NCI-H69 (cell line): ENCODE data around the gene MALT1.
A peak's percentile ranks its signal among the peaks of the same experiment; 100 is the strongest.

Source experiments
- DNase-seq: peaks from one replicate; lab custom pipeline; 2025; lab: John Stamatoyannopoulos, UW

MALT1 gene

GRCh38 chr18:58653814-58654509 lies 17.3 kb upstream of the MALT1 start:
- DNase-seq, result no peak

- no peak for DNase-seq
These were observed 16.2 kb upstream of the MALT1 start for GRCh38 chr18:58654896-58655614.

GRCh38 chr18:58657081-58657480 lies 14.2 kb upstream of the MALT1 start:
- DNase-seq, result no peak

- DNase-seq, result no peak
These were observed 13.8 kb upstream of the MALT1 start for GRCh38 chr18:58657494-58657893.

GRCh38 chr18:58659691-58660090 lies 11.6 kb upstream of the MALT1 start:
- DNase-seq, result no peak

- no peak for DNase-seq
These were observed 10.3 kb upstream of the MALT1 start for GRCh38 chr18:58660915-58661314.

GRCh38 chr18:58661423-58661822 lies 9.8 kb upstream of the MALT1 start:
- DNase-seq, result peak; percentile 19

GRCh38 chr18:58662118-58662517 lies 9.1 kb upstream of the MALT1 start:
- DNase-seq, result no peak

- DNase-seq, result no peak
These were observed 5.1 kb upstream of the MALT1 start for GRCh38 chr18:58666176-58666575.

GRCh38 chr18:58668211-58668610 lies 3.1 kb upstream of the MALT1 start:
- DNase-seq, result no peak

- no peak for DNase-seq
These were observed 2.4 kb upstream of the MALT1 start for GRCh38 chr18:58668897-58669296.

- peak; percentile 97 for DNase-seq
These were observed 1.4 kb upstream of the MALT1 start for GRCh38 chr18:58669731-58670378.

GRCh38 chr18:58670404-58671110 lies 708 bp upstream of the MALT1 start:
- DNase-seq, result peak; percentile 75

- DNase-seq, result peak; percentile 93
These were observed 633 bp downstream of the MALT1 start for GRCh38 chr18:58671632-58672564.

- no peak for DNase-seq
These were observed 2.9 kb downstream of the MALT1 start for GRCh38 chr18:58674159-58674558.

- DNase-seq, result no peak
These were observed 3.7 kb downstream of the MALT1 start for GRCh38 chr18:58674863-58675472.

- no peak for DNase-seq
These were observed 5.0 kb downstream of the MALT1 start for GRCh38 chr18:58676270-58676669.

GRCh38 chr18:58682429-58683069 lies 11.3 kb downstream of the MALT1 start:
- DNase-seq, result peak; percentile 56

- no peak for DNase-seq
These were observed 16.6 kb downstream of the MALT1 start for GRCh38 chr18:58687871-58688308.

- DNase-seq, result no peak
These were observed 19.0 kb downstream of the MALT1 start for GRCh38 chr18:58690259-58690658.
